ENCODE data around the gene OXER1.
"Not testable (repeated sequence)": the region's sequence is repeated elsewhere in the genome, so short reads cannot be mapped to it uniquely, and the experiment has no call there.

OXER1 gene

GRCh38 chr2:42744545-42745082 is 19.3 kb downstream of the OXER1 start:
- no peak for DNase-seq

- DNase-seq, result no peak
These were observed 20.3 kb downstream of the OXER1 start for GRCh38 chr2:42743659-42743990.

- DNase-seq, result no peak
These were observed 20.9 kb downstream of the OXER1 start for GRCh38 chr2:42742740-42743658.

GRCh38 chr2:42741140-42741539 is 22.8 kb downstream of the OXER1 start:
- DNase-seq, result no peak

- no peak for DNase-seq
These were observed 27.2 kb downstream of the OXER1 start for GRCh38 chr2:42736598-42737322.

GRCh38 chr2:42733852-42734251 is 30.1 kb downstream of the OXER1 start:
- DNase-seq, result no peak

- DNase-seq, result not testable (repeated sequence)
These were observed 32.6 kb downstream of the OXER1 start for GRCh38 chr2:42731316-42731715.

GRCh38 chr2:42726680-42727079 is 37.3 kb downstream of the OXER1 start:
- no peak for DNase-seq

GRCh38 chr2:42725657-42726056 is 38.3 kb downstream of the OXER1 start:
- peak; percentile 60 for DNase-seq

- no peak for DNase-seq
These were observed 39.0 kb downstream of the OXER1 start for GRCh38 chr2:42724886-42725285.

- no peak for DNase-seq
These were observed 40.5 kb downstream of the OXER1 start for GRCh38 chr2:42723465-42723864.

GRCh38 chr2:42722320-42723190 is 41.4 kb downstream of the OXER1 start:
- peak; percentile 85 for DNase-seq

GRCh38 chr2:42721898-42722297 is 42.0 kb downstream of the OXER1 start:
- no peak for DNase-seq

GRCh38 chr2:42714686-42715085 is 49.2 kb downstream of the OXER1 start:
- no peak for DNase-seq

- no peak for DNase-seq
These were observed 50.0 kb downstream of the OXER1 start for GRCh38 chr2:42713920-42714319.

GRCh38 chr2:42712934-42713333 is 51.0 kb downstream of the OXER1 start:
- DNase-seq, result no peak

Measured in hematopoietic multipotent progenitor cell treated with erythropoietin and hydrocortisone succinate and interleukin-3 and kit ligand, for 4 days (in vitro differentiated cells).